Mammary epithelial cell (primary cell): Measurements from ENCODE around the gene ABHD8.

ENCODE experiments used
- CTCF ChIP-seq, 2 donors: IDR thresholded peaks in 1 of 2; conservative IDR thresholded peaks in 1 of 2; 2 replicates each; pipeline ENCODE4 v1.5.1; 2011 to 2012; ENCODE audit warnings: inconsistent platforms in 2 of 2, low read length in 2 of 2, mild to moderate bottlenecking in 2 of 2, control low read depth in 1 of 2, low read depth in 1 of 2; ENCODE audit not compliant: insufficient read depth in 1 of 2; ENCODE audit errors: extremely low read depth in 1 of 2
- EZH2 ChIP-seq: IDR thresholded peaks from 2 replicates; pipeline ENCODE4 v1.6.1; 2012; ENCODE audit warnings: low read length, inconsistent platforms, borderline replicate concordance

GRCh38 chr19:17304386-17305215, 1.4 kb upstream of the ABHD8 start:
- TF ChIP-seq EZH2, result no peak
- TF ChIP-seq CTCF (conservative IDR thresholded peaks at IDR 0.05 in 1 of 2, IDR thresholded peaks at IDR 0.05 in 1 of 2; ENCODE audit: extremely low read depth in 1 of 2, insufficient read depth in 1 of 2, low read depth in 1 of 2, low read length in 2 of 2), result no peak
